ENCODE measurements around the gene GATB.

GATB gene

DNA sequence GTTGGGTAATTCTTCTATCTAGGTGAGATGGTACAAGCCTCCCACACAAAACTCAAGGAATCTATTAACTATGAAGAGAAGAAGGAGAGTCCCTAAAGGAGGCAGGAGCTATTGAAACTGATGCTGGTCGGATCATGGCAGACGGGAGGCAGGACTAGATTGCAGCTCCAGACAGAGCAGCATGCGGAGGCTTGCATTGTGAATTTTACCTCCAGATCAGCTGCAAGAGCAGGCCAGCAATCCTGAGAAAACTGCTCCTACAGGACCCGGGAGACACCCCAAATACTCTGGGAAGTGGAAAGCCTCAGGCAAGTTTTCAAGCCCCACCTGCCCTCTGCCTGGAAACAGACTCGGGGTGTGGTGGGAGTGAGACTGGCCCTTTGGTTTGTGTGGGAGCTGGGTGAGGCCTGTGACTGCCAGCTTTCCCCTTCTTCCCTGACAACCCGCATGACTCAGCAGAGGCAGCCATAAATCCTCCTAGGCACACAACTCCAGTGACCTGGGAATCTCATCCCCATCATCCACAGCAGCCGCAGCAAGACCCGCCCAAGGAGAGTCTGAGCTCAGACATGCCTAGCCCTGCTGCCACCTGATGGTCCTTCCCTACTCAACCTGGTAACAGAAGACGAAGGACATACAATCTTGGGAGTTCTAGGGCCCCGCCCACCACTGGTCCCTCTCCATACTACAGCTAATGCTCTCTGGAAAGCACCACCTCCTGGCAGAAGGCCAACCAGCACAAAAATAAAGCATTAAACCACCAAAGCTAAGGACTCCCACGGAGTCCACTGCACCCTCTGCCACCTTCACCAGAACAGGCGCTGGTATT lies 30.9 kb downstream of the GATB start:
- Histone ChIP-seq H3K27ac (replicated peaks; ENCODE audit: low read length) (no peak overlapping the region), H4K8ac (ENCODE audit: low read depth, low read length) (no peak overlapping the region), H3K4ac (ENCODE audit: low read length) (no peak overlapping the region), H3K4me3 (ENCODE audit: low read length in 2 of 2) (no peak overlapping the region), H3K4me2 (ENCODE audit: insufficient read depth, low read length, poor library complexity, severe bottlenecking) (no peak overlapping the region), H2AFZ (ENCODE audit: low read length) (no peak overlapping the region), H2BK120ac (ENCODE audit: low read depth, low read length) (no peak overlapping the region), H2AK5ac (ENCODE audit: low read depth, low read length) (no peak overlapping the region), H3K27me3 (ENCODE audit: control insufficient read depth in 3 of 3, insufficient read depth in 3 of 3, low read depth in 1 of 3, low read length in 3 of 3) (no peaks in the 10 kb centered on the region), H2BK5ac (ENCODE audit: low read length) (no peak overlapping the region), H3K14ac (ENCODE audit: low read length) (no peak overlapping the region), H3K36me3 (replicated peaks in 1 of 2; ENCODE audit: control insufficient read depth in 2 of 2, insufficient read depth in 2 of 2, low read length in 2 of 2) (no peaks in the 10 kb centered on the region), H3K9ac (ENCODE audit: low read depth, low read length, poor library complexity) (no peak overlapping the region), H2BK12ac (ENCODE audit: low read length) (no peak overlapping the region), H4K91ac (ENCODE audit: low read depth, low read length, poor library complexity) (no peak overlapping the region), H2BK15ac (ENCODE audit: low read length) (no peak overlapping the region), H3K9me3 (replicated peaks in 1 of 2; ENCODE audit: control insufficient read depth in 2 of 2, insufficient read depth in 1 of 2, low read depth in 1 of 2, low read length in 2 of 2) (no peaks in the 10 kb centered on the region), H3K18ac (ENCODE audit: low read length) (no peak overlapping the region), H3K23ac (ENCODE audit: low read depth, low read length, poor library complexity) (no peak overlapping the region), H3K4me1 (ENCODE audit: control insufficient read depth in 2 of 2, insufficient read depth in 1 of 2, low read depth in 1 of 2, low read length in 2 of 2) (peaks cover 0 to 1% of the 10 kb centered on the region in 2 donors), H3K79me1 (ENCODE audit: low read depth, low read length) (no peaks in the 10 kb centered on the region)
- no peak for DNase-seq (ENCODE audit: low spot score)
- no CpG with 5 or more reads among the region's 12 CpGs for WGBS, 2 donors (ENCODE audit: extremely low coverage in 2 of 2, insufficient read length in 2 of 2, insufficient replicate concordance in 1 of 2)

DNA sequence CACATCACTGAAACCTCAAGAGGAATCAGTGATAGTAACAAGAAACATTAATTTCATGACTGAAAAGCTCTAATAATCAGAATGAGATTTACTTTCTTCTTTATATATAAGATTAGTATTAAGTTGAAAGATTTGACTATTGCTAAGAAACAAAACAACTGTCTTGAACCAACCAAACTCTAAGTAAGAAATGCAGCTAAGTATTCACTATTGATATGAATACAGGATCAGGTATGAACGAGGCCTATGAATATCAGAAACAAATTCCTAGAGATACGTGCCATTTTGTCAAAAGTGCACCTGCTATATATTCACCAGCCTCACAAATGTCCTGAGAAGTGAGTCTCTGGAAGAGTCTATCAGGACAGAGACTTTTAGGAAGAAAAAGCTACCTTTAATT lies 32.1 kb downstream of the GATB start:
- Histone ChIP-seq H3K27me3 (ENCODE audit: control insufficient read depth in 3 of 3, insufficient read depth in 3 of 3, low read depth in 1 of 3, low read length in 3 of 3) (no peaks in the 10 kb centered on the region), H2BK12ac (ENCODE audit: low read length) (no peak overlapping the region), H2BK15ac (ENCODE audit: low read length) (no peak overlapping the region), H2BK5ac (ENCODE audit: low read length) (no peak overlapping the region), H3K4me2 (ENCODE audit: insufficient read depth, low read length, poor library complexity, severe bottlenecking) (no peak overlapping the region), H3K14ac (ENCODE audit: low read length) (no peak overlapping the region), H2AFZ (ENCODE audit: low read length) (no peak overlapping the region), H3K4ac (ENCODE audit: low read length) (no peak overlapping the region), H3K9me3 (replicated peaks in 1 of 2; ENCODE audit: control insufficient read depth in 2 of 2, insufficient read depth in 1 of 2, low read depth in 1 of 2, low read length in 2 of 2) (no peaks in the 10 kb centered on the region), H3K36me3 (replicated peaks in 1 of 2; ENCODE audit: control insufficient read depth in 2 of 2, insufficient read depth in 2 of 2, low read length in 2 of 2) (no peaks in the 10 kb centered on the region), H3K23ac (ENCODE audit: low read depth, low read length, poor library complexity) (no peak overlapping the region), H4K8ac (ENCODE audit: low read depth, low read length) (no peak overlapping the region), H2BK120ac (ENCODE audit: low read depth, low read length) (no peak overlapping the region), H4K91ac (ENCODE audit: low read depth, low read length, poor library complexity) (no peak overlapping the region), H3K27ac (replicated peaks; ENCODE audit: low read length) (no peak overlapping the region), H3K18ac (ENCODE audit: low read length) (no peak overlapping the region), H3K4me1 (ENCODE audit: control insufficient read depth in 2 of 2, insufficient read depth in 1 of 2, low read depth in 1 of 2, low read length in 2 of 2) (peaks cover 0 to 2% of the 10 kb centered on the region in 2 donors), H3K9ac (ENCODE audit: low read depth, low read length, poor library complexity) (no peak overlapping the region), H3K4me3 (ENCODE audit: low read length in 2 of 2) (no peak overlapping the region), H3K79me1 (ENCODE audit: low read depth, low read length) (no peaks in the 10 kb centered on the region), H2AK5ac (ENCODE audit: low read depth, low read length) (no peak overlapping the region)
- DNase-seq (ENCODE audit: low spot score): no peak
- no CpG with 5 or more reads among the region's 2 CpGs for WGBS, 2 donors (ENCODE audit: extremely low coverage in 2 of 2, insufficient read length in 2 of 2, insufficient replicate concordance in 1 of 2)

DNA sequence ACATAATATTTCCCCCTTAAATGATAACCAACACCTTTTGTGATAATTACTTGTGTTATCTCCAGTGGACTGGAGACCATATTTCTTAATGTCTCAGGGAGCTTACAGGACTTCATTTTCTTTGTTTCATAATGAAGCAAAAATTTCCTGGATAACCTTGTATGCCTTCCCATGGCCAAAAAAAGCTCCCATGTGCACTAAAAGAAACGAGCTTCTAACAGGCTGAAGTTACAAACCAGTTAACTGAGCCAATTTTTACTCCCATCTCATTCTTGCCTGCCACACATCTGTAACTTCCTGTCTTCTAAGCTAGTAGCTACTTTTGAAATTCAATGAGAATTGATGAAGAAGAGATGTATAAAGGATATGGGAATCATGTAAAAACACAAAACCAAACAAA lies 32.8 kb downstream of the GATB start:
- Histone ChIP-seq H2BK120ac (ENCODE audit: low read depth, low read length) (no peak overlapping the region), H3K18ac (ENCODE audit: low read length) (no peak overlapping the region), H3K79me1 (ENCODE audit: low read depth, low read length) (no peaks in the 10 kb centered on the region), H2AFZ (ENCODE audit: low read length) (no peak overlapping the region), H4K8ac (ENCODE audit: low read depth, low read length) (no peak overlapping the region), H2BK5ac (ENCODE audit: low read length) (no peak overlapping the region), H2AK5ac (ENCODE audit: low read depth, low read length) (no peak overlapping the region), H3K36me3 (replicated peaks in 1 of 2; ENCODE audit: control insufficient read depth in 2 of 2, insufficient read depth in 2 of 2, low read length in 2 of 2) (no peaks in the 10 kb centered on the region), H3K27ac (replicated peaks; ENCODE audit: low read length) (no peak overlapping the region), H2BK15ac (ENCODE audit: low read length) (no peak overlapping the region), H3K4ac (ENCODE audit: low read length) (no peak overlapping the region), H3K4me2 (ENCODE audit: insufficient read depth, low read length, poor library complexity, severe bottlenecking) (no peak overlapping the region), H3K9ac (ENCODE audit: low read depth, low read length, poor library complexity) (no peak overlapping the region), H3K4me3 (ENCODE audit: low read length in 2 of 2) (no peak overlapping the region), H3K4me1 (ENCODE audit: control insufficient read depth in 2 of 2, insufficient read depth in 1 of 2, low read depth in 1 of 2, low read length in 2 of 2) (peaks cover 0 to 2% of the 10 kb centered on the region in 2 donors), H4K91ac (ENCODE audit: low read depth, low read length, poor library complexity) (no peak overlapping the region), H3K27me3 (ENCODE audit: control insufficient read depth in 3 of 3, insufficient read depth in 3 of 3, low read depth in 1 of 3, low read length in 3 of 3) (no peaks in the 10 kb centered on the region), H3K14ac (ENCODE audit: low read length) (no peak overlapping the region), H3K9me3 (replicated peaks in 1 of 2; ENCODE audit: control insufficient read depth in 2 of 2, insufficient read depth in 1 of 2, low read depth in 1 of 2, low read length in 2 of 2) (no peaks in the 10 kb centered on the region), H3K23ac (ENCODE audit: low read depth, low read length, poor library complexity) (no peak overlapping the region), H2BK12ac (ENCODE audit: low read length) (no peak overlapping the region)
- WGBS, 2 donors (ENCODE audit: extremely low coverage in 2 of 2, insufficient read length in 2 of 2, insufficient replicate concordance in 1 of 2): no CpG with 5 or more reads among the region's 1 CpG
- no peak for DNase-seq (ENCODE audit: low spot score)

DNA sequence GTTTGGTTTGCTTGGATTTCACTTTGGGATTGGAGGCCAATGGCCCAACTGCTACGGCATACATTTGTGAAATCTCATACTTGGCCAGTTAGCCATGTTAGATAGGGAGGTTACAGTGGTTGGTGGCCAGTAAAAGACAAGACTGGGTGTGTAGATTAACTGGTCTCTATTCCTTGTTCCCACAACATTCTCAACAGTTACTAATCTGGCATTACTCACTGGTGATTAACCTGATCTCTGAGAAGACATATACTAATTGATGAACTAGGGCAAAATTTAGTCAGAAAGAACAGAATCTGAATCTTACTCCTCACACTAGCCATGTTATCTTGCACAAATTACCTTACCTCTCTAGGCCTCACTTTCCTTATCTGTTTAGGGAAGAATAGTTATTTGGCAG lies 33.4 kb downstream of the GATB start:
- Histone ChIP-seq H3K18ac (ENCODE audit: low read length) (no peak overlapping the region), H2AK5ac (ENCODE audit: low read depth, low read length) (no peak overlapping the region), H3K36me3 (replicated peaks in 1 of 2; ENCODE audit: control insufficient read depth in 2 of 2, insufficient read depth in 2 of 2, low read length in 2 of 2) (no peaks in the 10 kb centered on the region), H2BK15ac (ENCODE audit: low read length) (no peak overlapping the region), H2BK5ac (ENCODE audit: low read length) (no peak overlapping the region), H4K91ac (ENCODE audit: low read depth, low read length, poor library complexity) (no peak overlapping the region), H3K79me1 (ENCODE audit: low read depth, low read length) (no peaks in the 10 kb centered on the region), H3K27ac (replicated peaks; ENCODE audit: low read length) (no peak overlapping the region), H2AFZ (ENCODE audit: low read length) (no peak overlapping the region), H3K9me3 (replicated peaks in 1 of 2; ENCODE audit: control insufficient read depth in 2 of 2, insufficient read depth in 1 of 2, low read depth in 1 of 2, low read length in 2 of 2) (no peaks in the 10 kb centered on the region), H3K4me2 (ENCODE audit: insufficient read depth, low read length, poor library complexity, severe bottlenecking) (no peak overlapping the region), H3K9ac (ENCODE audit: low read depth, low read length, poor library complexity) (no peak overlapping the region), H3K4me3 (ENCODE audit: low read length in 2 of 2) (no peak overlapping the region), H2BK12ac (ENCODE audit: low read length) (no peak overlapping the region), H3K27me3 (ENCODE audit: control insufficient read depth in 3 of 3, insufficient read depth in 3 of 3, low read depth in 1 of 3, low read length in 3 of 3) (no peaks in the 10 kb centered on the region), H3K4ac (ENCODE audit: low read length) (no peak overlapping the region), H3K23ac (ENCODE audit: low read depth, low read length, poor library complexity) (no peak overlapping the region), H3K4me1 (ENCODE audit: control insufficient read depth in 2 of 2, insufficient read depth in 1 of 2, low read depth in 1 of 2, low read length in 2 of 2) (peaks cover 0 to 2% of the 10 kb centered on the region in 2 donors), H2BK120ac (ENCODE audit: low read depth, low read length) (no peak overlapping the region), H4K8ac (ENCODE audit: low read depth, low read length) (no peak overlapping the region), H3K14ac (ENCODE audit: low read length) (no peak overlapping the region)
- WGBS, 2 donors (ENCODE audit: extremely low coverage in 2 of 2, insufficient read length in 2 of 2, insufficient replicate concordance in 1 of 2): no CpG with 5 or more reads among the region's 1 CpG
- no peak for DNase-seq (ENCODE audit: low spot score)

Measured in neuronal stem cell (in vitro differentiated cells).